ENCODE measurements around the gene PDE11A.

DNA sequence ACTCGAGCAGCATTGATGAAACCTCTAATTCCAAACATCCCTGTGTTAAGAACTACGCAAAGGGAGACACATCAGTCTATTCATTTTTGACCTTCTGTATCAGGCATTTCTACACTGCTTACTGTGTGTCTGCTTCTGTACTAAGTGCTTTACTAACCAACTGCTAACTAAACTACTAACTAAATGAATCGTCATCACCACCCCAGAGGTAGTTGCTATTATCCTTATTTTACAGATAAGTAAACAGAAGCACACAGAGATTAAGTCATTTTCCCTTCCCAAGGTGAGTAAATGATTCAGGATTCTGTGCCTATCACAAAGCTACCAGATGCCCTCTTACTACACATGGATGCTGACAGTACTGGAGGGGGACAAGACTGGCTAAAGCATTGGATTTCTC is 395.9 kb downstream of the PDE11A start:
- no peak for TF ChIP-seq POLR2A (IDR thresholded peaks at IDR 0.05)
- TF ChIP-seq, protein P1, sequence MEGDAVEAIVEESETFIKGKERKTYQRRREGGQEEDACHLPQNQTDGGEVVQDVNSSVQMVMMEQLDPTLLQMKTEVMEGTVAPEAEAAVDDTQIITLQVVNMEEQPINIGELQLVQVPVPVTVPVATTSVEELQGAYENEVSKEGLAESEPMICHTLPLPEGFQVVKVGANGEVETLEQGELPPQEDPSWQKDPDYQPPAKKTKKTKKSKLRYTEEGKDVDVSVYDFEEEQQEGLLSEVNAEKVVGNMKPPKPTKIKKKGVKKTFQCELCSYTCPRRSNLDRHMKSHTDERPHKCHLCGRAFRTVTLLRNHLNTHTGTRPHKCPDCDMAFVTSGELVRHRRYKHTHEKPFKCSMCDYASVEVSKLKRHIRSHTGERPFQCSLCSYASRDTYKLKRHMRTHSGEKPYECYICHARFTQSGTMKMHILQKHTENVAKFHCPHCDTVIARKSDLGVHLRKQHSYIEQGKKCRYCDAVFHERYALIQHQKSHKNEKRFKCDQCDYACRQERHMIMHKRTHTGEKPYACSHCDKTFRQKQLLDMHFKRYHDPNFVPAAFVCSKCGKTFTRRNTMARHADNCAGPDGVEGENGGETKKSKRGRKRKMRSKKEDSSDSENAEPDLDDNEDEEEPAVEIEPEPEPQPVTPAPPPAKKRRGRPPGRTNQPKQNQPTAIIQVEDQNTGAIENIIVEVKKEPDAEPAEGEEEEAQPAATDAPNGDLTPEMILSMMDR (IDR thresholded peaks at IDR 0.05), result no peak

Data from tibial nerve (tissue), 3 donors.